GM23338 (cell line): ENCODE data around the gene SLC35E2B. TPM values are rescaled to one million over a fixed set of nuclear protein-coding genes. Genes with fewer than 3 reads are reported as not detected.

Source experiments
- ATAC-seq: fragments of 200-7000 bp; cut with Tn5 transposase; 3 replicates; pipeline ENCODE4 v1.9.1; 2020
- DNase-seq: peaks from one replicate; pipeline ENCODE4 v3.0.0-alpha.2; 2015; ENCODE audit warnings: low spot score
- H2AFZ ChIP-seq: fragments of 200-600 bp; sonication (generic); 2 replicates; pipeline ENCODE4 v1.8.0; 2016; ENCODE audit warnings: antibody characterized with exemption, mild to moderate bottlenecking, moderate library complexity
- H3F3A ChIP-seq: fragments of 200-600 bp; sonication (generic); replicated peaks from 2 replicates; pipeline ENCODE4 v1.8.0; 2017; ENCODE audit warnings: antibody characterized with exemption, mixed run types, low read depth
- H3K27ac ChIP-seq: fragments of 200-600 bp; sonication (generic); 2 replicates; pipeline ENCODE4 v1.6.1; 2016; ENCODE audit warnings: low read depth
- H3K27me3 ChIP-seq: fragments of 200-600 bp; sonication (generic); 2 replicates; pipeline ENCODE4 v1.8.0; 2016; ENCODE audit warnings: mild to moderate bottlenecking, mixed run types, moderate library complexity; ENCODE audit not compliant: insufficient read depth
- H3K36me3 ChIP-seq: fragments of 200-600 bp; sonication (generic); 2 replicates; pipeline ENCODE4 v1.8.0; 2016; ENCODE audit warnings: mild to moderate bottlenecking; ENCODE audit not compliant: insufficient read depth
- H3K4me1 ChIP-seq: fragments of 200-600 bp; sonication (generic); 2 replicates; pipeline ENCODE4 v1.8.0; 2016; ENCODE audit warnings: mild to moderate bottlenecking, moderate library complexity; ENCODE audit not compliant: insufficient read depth
- H3K4me2 ChIP-seq: fragments of 200-600 bp; sonication (generic); 2 replicates; pipeline ENCODE4 v1.7.1; 2017; ENCODE audit warnings: mixed run types
- H3K4me3 ChIP-seq: fragments of 200-600 bp; sonication (generic); 2 replicates; pipeline ENCODE4 v1.6.1; 2016; ENCODE audit warnings: mixed run types
- H3K79me2 ChIP-seq: fragments of 200-600 bp; sonication (generic); replicated peaks from 2 replicates; pipeline ENCODE4 v1.8.0; 2017; ENCODE audit warnings: mild to moderate bottlenecking; ENCODE audit not compliant: insufficient read depth
- H3K9me2 ChIP-seq: fragments of 200-600 bp; sonication (generic); 2 replicates; pipeline ENCODE4 v1.8.0; 2017; ENCODE audit not compliant: insufficient read depth
- H4K20me1 ChIP-seq: fragments of 200-600 bp; sonication (generic); replicated peaks from 2 replicates; pipeline ENCODE4 v1.8.0; 2017; ENCODE audit warnings: mild to moderate bottlenecking; ENCODE audit not compliant: insufficient read depth
- H3K27ac Mint-ChIP-seq: 2 replicates; pipeline ENCODE4 v1.8.0; 2020; ENCODE audit warnings: inconsistent platforms, mild to moderate bottlenecking, moderate library complexity, mixed read lengths
- H3K27me3 Mint-ChIP-seq: 3 replicates; pipeline ENCODE4 v1.8.0; 2022; ENCODE audit warnings: low read depth, mild to moderate bottlenecking, moderate library complexity, mixed read lengths, inconsistent platforms; ENCODE audit not compliant: insufficient read depth, poor library complexity
- H3K36me3 Mint-ChIP-seq: 3 replicates; pipeline ENCODE4 v1.8.0; 2021; ENCODE audit warnings: low read depth, mild to moderate bottlenecking, inconsistent platforms, moderate library complexity, mixed read lengths
- H3K4me1 Mint-ChIP-seq: 3 replicates; pipeline ENCODE4 v1.8.0; 2020; ENCODE audit warnings: mild to moderate bottlenecking, inconsistent platforms, mixed read lengths
- H3K4me3 Mint-ChIP-seq: 3 replicates; pipeline ENCODE4 v1.8.0; 2021; ENCODE audit warnings: moderate library complexity, mild to moderate bottlenecking, inconsistent platforms, mixed read lengths
- H3K9me3 Mint-ChIP-seq: 3 replicates; pipeline ENCODE4 v1.8.0; 2020; ENCODE audit warnings: moderate library complexity, mild to moderate bottlenecking, inconsistent platforms, mixed read lengths
- CREB1 ChIP-seq: fragments of 250-450 bp; sonication (Bioruptor Pico); IDR thresholded peaks from 2 replicates; pipeline ENCODE4 v1.5.0; 2020; ENCODE audit warnings: low read depth, mild to moderate bottlenecking, moderate library complexity
- ETS1 ChIP-seq: IDR thresholded peaks from 2 replicates; pipeline ENCODE4 v1.6.1; 2016; ENCODE audit warnings: antibody characterized with exemption
- EZH2 ChIP-seq: fragments of 200-600 bp; sonication (generic); IDR thresholded peaks from one replicate; pipeline ENCODE4 v1.8.0; 2017; ENCODE audit warnings: antibody characterized with exemption, mild to moderate bottlenecking, low read depth; ENCODE audit not compliant: unreplicated experiment
- EZH2phosphoT487 ChIP-seq: fragments of 200-600 bp; sonication (generic); IDR thresholded peaks from one replicate; pipeline ENCODE4 v1.8.1; 2018; ENCODE audit warnings: antibody characterized with exemption; ENCODE audit not compliant: unreplicated experiment
- JUNB ChIP-seq: IDR thresholded peaks from one replicate; pipeline ENCODE4 v1.6.1; 2016; ENCODE audit warnings: antibody characterized with exemption; ENCODE audit not compliant: unreplicated experiment
- POLR2AphosphoS5 ChIP-seq: IDR thresholded peaks from 2 replicates; pipeline ENCODE4 v1.6.1; 2016; ENCODE audit warnings: antibody characterized with exemption, low read depth
- REST ChIP-seq: IDR thresholded peaks from one replicate; pipeline ENCODE4 v1.6.1; 2018; ENCODE audit warnings: antibody characterized with exemption; ENCODE audit not compliant: unreplicated experiment
- STAT1 ChIP-seq: IDR thresholded peaks from one replicate; pipeline ENCODE4 v1.6.1; 2016; ENCODE audit warnings: antibody characterized with exemption; ENCODE audit not compliant: unreplicated experiment
- ZNF114 ChIP-seq: fragments of 250-450 bp; sonication (Bioruptor Pico); IDR thresholded peaks from 2 replicates; pipeline ENCODE4 v1.5.0; 2020; ENCODE audit warnings: mild to moderate bottlenecking, moderate library complexity
- ZNF331 ChIP-seq: fragments of 250-450 bp; sonication (Bioruptor Pico); IDR thresholded peaks from 2 replicates; pipeline ENCODE4 v1.5.0; 2020; ENCODE audit warnings: low read depth, mild to moderate bottlenecking, moderate library complexity
- polyA plus RNA-seq: library from polyadenylated mRNA; unstranded; fragments of >200 nt; fragmentation: Nextera tagmentation; extraction: Ambion mirVana; gene quantifications from 2 replicates; pipeline ENCODE4 v1.2.1, GENCODE V29; 2016
- total RNA-seq: library from RNA; depleted of rRNA; stranded (reverse); fragments of >200 nt; shearing (Covaris generic); gene quantifications from 2 replicates; pipeline ENCODE4 v1.2.3, GENCODE V29; 2014

SLC35E2B gene
- total and polyA plus RNA-seq, 2 experiments from 2014 or later: 16.8 to 63.0 TPM

GRCh38 chr1:1684031-1684681 lies 8.4 kb downstream of the SLC35E2B start (continued):
- TF ChIP-seq REST: no peak
- no peak for TF ChIP-seq STAT1
- TF ChIP-seq CREB1 (CRISPR knock-in tag): no peak
- no peak for TF ChIP-seq ETS1
- no peak for TF ChIP-seq POLR2AphosphoS5
- TF ChIP-seq ZNF331: no peak

GRCh38 chr1:1683104-1683905 lies 9.3 kb downstream of the SLC35E2B start:
- Histone ChIP-seq H3K27ac (peak overlapping the region; percentile 86), H3K79me2 (peaks cover 96% of the 10 kb centered on the region), H2AFZ (no peak overlapping the region), H3K4me3 (peak overlapping the region; percentile 36; the same call in 1 of the 2 replicates), H3K36me3 (no peaks in the 10 kb centered on the region), H3K27me3 (no peaks in the 10 kb centered on the region), H3K4me1 (peaks cover 9% of the 10 kb centered on the region), H3F3A (peaks cover 17% of the 10 kb centered on the region), H3K4me2 (peak overlapping the region; percentile 62), H3K9me2 (no peaks in the 10 kb centered on the region), H4K20me1 (peaks cover 30% of the 10 kb centered on the region)
- no peaks in the 10 kb centered on the region for H3K9me3 Mint-ChIP-seq
- peaks cover 39% of the 10 kb centered on the region for H3K4me1 Mint-ChIP-seq
- peaks cover 9% of the 10 kb centered on the region for H3K36me3 Mint-ChIP-seq
- peak overlapping the region; percentile 92 for H3K27ac Mint-ChIP-seq
- peak; percentile 76 for DNase-seq
- peak; percentile 85 for ATAC-seq
- H3K4me3 Mint-ChIP-seq: peak overlapping the region; percentile 57
- peaks cover 6% of the 10 kb centered on the region for H3K27me3 Mint-ChIP-seq
- TF ChIP-seq ETS1 (no peak), JUNB (no peak), ZNF114 (no peak), EZH2 (no peak), EZH2phosphoT487 (no peak), REST (no peak)
